Smooth muscle cell (in vitro differentiated cells): Measurements from ENCODE around the gene KRT33A. TPM values are rescaled to one million over a fixed set of nuclear protein-coding genes. Genes with fewer than 3 reads are reported as not detected.

Experiments
- DNase-seq: peaks from one replicate; lab custom pipeline; 2025; ENCODE audit not compliant: unreplicated experiment; lab: John Stamatoyannopoulos, UW
- H2AFZ ChIP-seq: fragments of 200-600 bp; sonication (generic); 2 replicates; pipeline ENCODE4 v1.6.0; 2016; ENCODE audit warnings: antibody characterized with exemption, low read depth, mild to moderate bottlenecking
- H3F3A ChIP-seq: fragments of 200-600 bp; sonication (generic); 2 replicates; pipeline ENCODE4 v1.6.0; 2017; ENCODE audit warnings: antibody characterized with exemption, low read depth
- H3K27ac ChIP-seq: fragments of 200-600 bp; sonication (generic); 2 replicates; pipeline ENCODE4 v1.5.1; 2016; ENCODE audit warnings: low read depth, mild to moderate bottlenecking
- H3K27me3 ChIP-seq: fragments of 200-600 bp; sonication (generic); 2 replicates; pipeline ENCODE4 v1.6.1; 2016; ENCODE audit warnings: low read depth, mild to moderate bottlenecking
- H3K36me3 ChIP-seq: fragments of 200-600 bp; sonication (generic); 2 replicates; pipeline ENCODE4 v1.5.1; 2016; ENCODE audit warnings: low read depth
- H3K4me1 ChIP-seq: fragments of 200-600 bp; sonication (generic); 2 replicates; pipeline ENCODE4 v1.5.1; 2016; ENCODE audit warnings: low read depth
- H3K4me2 ChIP-seq: fragments of 200-600 bp; sonication (generic); 2 replicates; pipeline ENCODE4 v1.6.0; 2016; ENCODE audit warnings: mild to moderate bottlenecking
- H3K4me3 ChIP-seq: fragments of 200-600 bp; sonication (generic); 2 replicates; pipeline ENCODE4 v1.5.1; 2016; ENCODE audit warnings: mild to moderate bottlenecking
- H3K79me2 ChIP-seq: fragments of 200-600 bp; sonication (generic); 2 replicates; pipeline ENCODE4 v1.6.0; 2016; ENCODE audit warnings: low read depth, mild to moderate bottlenecking
- H3K9ac ChIP-seq: fragments of 200-600 bp; sonication (generic); 2 replicates; pipeline ENCODE4 v1.6.0; 2016; ENCODE audit warnings: low read depth
- H3K9me3 ChIP-seq: fragments of 200-600 bp; sonication (generic); replicated peaks from 2 replicates; pipeline ENCODE4 v1.5.1; 2016; ENCODE audit warnings: low read depth
- H4K20me1 ChIP-seq: fragments of 200-600 bp; sonication (generic); 2 replicates; pipeline ENCODE4 v1.6.0; 2016; ENCODE audit warnings: low read depth
- WGBS: methylation state at CpG from one replicate; pipeline ENCODE4 v1.1.7; 2016; ENCODE audit warnings: low lambda C conversion rate; 5-methylcytosine and 5-hydroxymethylcytosine counted together
- polyA plus RNA-seq: library from polyadenylated mRNA; unstranded; fragments of >200 nt; fragmentation: Nextera tagmentation; extraction: Ambion mirVana; gene quantifications from 2 replicates; pipeline ENCODE4 v1.2.1, GENCODE V29; 2016
- total RNA-seq: library from RNA; depleted of rRNA; stranded (reverse); fragments of >200 nt; gene quantifications from 2 replicates; pipeline ENCODE4 v1.2.3, GENCODE V29; 2014
- TF ChIP-seq, protein P1 (sequence below): fragments of 200-600 bp; sonication (generic); IDR thresholded peaks from 2 replicates; pipeline ENCODE4 v1.5.1; 2017; ENCODE audit warnings: borderline replicate concordance, mild to moderate bottlenecking, antibody characterized with exemption; ENCODE audit not compliant: insufficient read depth, poor library complexity, severe bottlenecking

Gene KRT33A
- total and polyA plus RNA-seq, 2 experiments from 2014 or later = 0.09 TPM; not detected in 1

DNA sequence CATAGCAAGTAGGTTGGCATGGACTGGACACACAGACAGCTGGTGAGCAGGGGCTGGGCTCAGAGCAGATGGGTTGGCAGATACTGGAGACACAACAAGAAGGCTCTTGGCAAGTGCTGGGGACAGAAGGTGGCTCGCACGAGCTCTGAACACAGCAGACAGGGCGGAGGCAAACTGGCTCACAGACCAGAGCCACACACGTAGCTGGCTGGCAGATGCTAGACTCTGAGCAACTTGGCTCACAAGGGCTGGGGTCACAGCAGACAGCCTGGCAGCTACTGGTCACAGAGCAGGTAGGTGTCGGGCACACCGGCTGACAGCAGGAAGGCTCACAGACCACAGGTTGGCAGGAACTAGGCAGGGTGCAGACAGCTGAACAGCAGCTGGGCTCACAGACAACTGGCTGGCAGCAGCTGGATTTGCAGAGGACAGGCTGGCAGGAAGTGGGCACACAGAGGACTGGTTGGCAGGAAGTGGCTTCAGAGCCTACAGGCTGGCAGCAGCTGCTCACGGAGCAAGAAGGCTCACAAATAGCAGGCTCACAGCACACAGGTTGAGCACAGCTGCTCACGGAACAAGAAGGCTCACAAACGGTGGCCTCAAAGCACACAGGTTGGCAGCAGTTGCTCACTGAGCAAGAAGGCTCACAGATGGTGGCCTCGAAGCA, 42.2 kb downstream of the KRT33A start:
- Histone ChIP-seq H3K4me3 (no peak overlapping the region), H4K20me1 (no peaks in the 10 kb centered on the region), H3F3A (no peaks in the 10 kb centered on the region), H3K9ac (no peak overlapping the region), H3K36me3 (no peaks in the 10 kb centered on the region), H3K27ac (no peak overlapping the region), H3K4me1 (no peaks in the 10 kb centered on the region), H3K27me3 (peaks cover 4% of the 10 kb centered on the region), H2AFZ (no peak overlapping the region), H3K79me2 (no peaks in the 10 kb centered on the region), H3K4me2 (no peak overlapping the region), H3K9me3 (no peaks in the 10 kb centered on the region)
- DNase-seq = no peak
- 95% methylated on average over 10 of the region's 10 CpGs for WGBS
- TF ChIP-seq, protein P1, sequence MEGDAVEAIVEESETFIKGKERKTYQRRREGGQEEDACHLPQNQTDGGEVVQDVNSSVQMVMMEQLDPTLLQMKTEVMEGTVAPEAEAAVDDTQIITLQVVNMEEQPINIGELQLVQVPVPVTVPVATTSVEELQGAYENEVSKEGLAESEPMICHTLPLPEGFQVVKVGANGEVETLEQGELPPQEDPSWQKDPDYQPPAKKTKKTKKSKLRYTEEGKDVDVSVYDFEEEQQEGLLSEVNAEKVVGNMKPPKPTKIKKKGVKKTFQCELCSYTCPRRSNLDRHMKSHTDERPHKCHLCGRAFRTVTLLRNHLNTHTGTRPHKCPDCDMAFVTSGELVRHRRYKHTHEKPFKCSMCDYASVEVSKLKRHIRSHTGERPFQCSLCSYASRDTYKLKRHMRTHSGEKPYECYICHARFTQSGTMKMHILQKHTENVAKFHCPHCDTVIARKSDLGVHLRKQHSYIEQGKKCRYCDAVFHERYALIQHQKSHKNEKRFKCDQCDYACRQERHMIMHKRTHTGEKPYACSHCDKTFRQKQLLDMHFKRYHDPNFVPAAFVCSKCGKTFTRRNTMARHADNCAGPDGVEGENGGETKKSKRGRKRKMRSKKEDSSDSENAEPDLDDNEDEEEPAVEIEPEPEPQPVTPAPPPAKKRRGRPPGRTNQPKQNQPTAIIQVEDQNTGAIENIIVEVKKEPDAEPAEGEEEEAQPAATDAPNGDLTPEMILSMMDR = no peak

DNA sequence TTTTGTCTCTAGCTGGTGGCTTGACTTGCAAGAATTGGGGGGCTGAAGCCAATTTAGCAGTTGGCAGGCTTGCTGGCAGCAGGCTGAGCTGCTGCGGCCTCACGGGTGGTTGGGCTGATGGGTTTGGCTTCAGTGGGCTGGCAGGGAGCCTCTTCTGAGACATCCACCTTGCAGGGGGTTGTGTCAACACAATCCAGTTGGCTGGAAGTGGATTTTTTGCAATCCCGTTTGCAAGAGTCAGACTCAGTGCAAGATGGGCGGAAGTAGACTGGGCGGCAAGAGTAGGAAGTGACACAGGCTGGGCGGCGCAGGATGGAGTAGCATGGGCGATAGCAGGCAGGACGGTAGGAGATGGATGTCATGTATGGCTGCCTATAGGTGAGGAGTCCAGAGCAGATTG, 43.0 kb downstream of the KRT33A start:
- H3K36me3 ChIP-seq = no peaks in the 10 kb centered on the region
- peaks cover 4% of the 10 kb centered on the region for H3K27me3 ChIP-seq
- H3K9ac ChIP-seq = no peak overlapping the region
- H3K4me1 ChIP-seq = no peaks in the 10 kb centered on the region
- DNase-seq = no peak
- H3K4me3 ChIP-seq = no peak overlapping the region
- H3K4me2 ChIP-seq = no peak overlapping the region
- H3K9me3 ChIP-seq = no peaks in the 10 kb centered on the region
- H3K27ac ChIP-seq = no peak overlapping the region
- 92% methylated on average over 9 of the region's 9 CpGs for WGBS
- no peaks in the 10 kb centered on the region for H3F3A ChIP-seq
- TF ChIP-seq, protein P1 = no peak
- H4K20me1 ChIP-seq = no peaks in the 10 kb centered on the region
- H3K79me2 ChIP-seq = no peaks in the 10 kb centered on the region
- H2AFZ ChIP-seq = no peak overlapping the region

DNA sequence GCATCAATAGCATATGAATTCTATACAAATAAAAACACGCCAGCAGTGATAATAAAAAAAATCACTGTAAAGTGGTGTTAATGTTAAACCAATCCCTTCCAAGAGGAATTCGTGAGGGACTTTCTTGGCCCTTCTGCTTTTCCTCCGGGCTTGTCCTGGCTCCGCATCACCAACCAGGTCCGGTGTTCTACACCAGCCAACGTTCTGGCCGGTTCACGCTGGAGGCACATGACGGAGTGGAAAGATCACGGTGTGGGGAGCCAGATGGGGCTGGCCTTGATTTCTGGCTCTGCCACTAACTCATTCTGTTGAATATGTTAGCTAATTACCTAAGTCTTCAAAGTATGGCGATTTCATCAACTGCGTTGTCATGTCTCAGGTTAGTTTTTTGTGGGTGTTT, 46.5 kb downstream of the KRT33A start:
- 86% methylated on average over 12 of the region's 12 CpGs for WGBS

DNA sequence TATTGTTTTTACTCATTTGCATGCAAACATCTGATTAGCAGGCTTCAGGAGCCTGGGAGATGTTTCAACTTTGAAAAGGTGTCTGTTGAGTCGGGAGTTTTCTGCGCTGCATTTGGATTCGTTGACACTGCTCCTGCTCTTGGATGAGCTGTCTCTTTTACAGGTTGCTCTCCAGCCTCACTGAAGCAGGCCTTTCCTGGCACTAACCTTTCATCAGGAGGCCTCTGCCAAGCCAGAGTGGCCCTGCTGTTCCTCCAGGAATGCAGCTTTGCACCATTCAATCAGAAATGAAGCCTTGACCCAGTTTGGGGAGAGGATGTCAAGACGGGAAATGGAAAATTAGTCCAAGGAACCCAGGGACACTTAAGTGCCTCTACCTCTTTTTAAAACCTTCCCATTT, 47.6 kb downstream of the KRT33A start:
- Histone ChIP-seq H3K4me2 (no peak overlapping the region), H2AFZ (no peak overlapping the region), H3K79me2 (no peaks in the 10 kb centered on the region), H3K9ac (no peak overlapping the region), H3K36me3 (no peaks in the 10 kb centered on the region), H3F3A (no peaks in the 10 kb centered on the region), H3K4me1 (no peaks in the 10 kb centered on the region), H3K27me3 (no peaks in the 10 kb centered on the region), H3K9me3 (no peaks in the 10 kb centered on the region), H3K27ac (no peak overlapping the region), H4K20me1 (no peaks in the 10 kb centered on the region), H3K4me3 (no peak overlapping the region)
- DNase-seq = no peak
- 88% methylated on average over 4 of the region's 4 CpGs for WGBS
- TF ChIP-seq, protein P1 = no peak

More for the DNA sequence above, 46.5 kb downstream of the KRT33A start:
- H3K79me2 ChIP-seq = no peaks in the 10 kb centered on the region
- no peaks in the 10 kb centered on the region for H4K20me1 ChIP-seq
- H3K9me3 ChIP-seq = no peaks in the 10 kb centered on the region
- H3K27ac ChIP-seq = no peak overlapping the region
- no peak overlapping the region for H2AFZ ChIP-seq
- H3K9ac ChIP-seq = no peak overlapping the region
- H3K36me3 ChIP-seq = no peaks in the 10 kb centered on the region
- no peak overlapping the region for H3K4me3 ChIP-seq
- no peaks in the 10 kb centered on the region for H3F3A ChIP-seq
- no peaks in the 10 kb centered on the region for H3K4me1 ChIP-seq
- no peak for DNase-seq
- H3K4me2 ChIP-seq = no peak overlapping the region
- no peaks in the 10 kb centered on the region for H3K27me3 ChIP-seq
- TF ChIP-seq, protein P1 = no peak
